Measurements from ENCODE around the gene DENND4A.
"Not testable (repeated sequence)": the region's sequence is repeated elsewhere in the genome, so short reads cannot be mapped to it uniquely, and the experiment has no call there.

DENND4A gene

GRCh38 chr15:65787260-65787659, 4.8 kb downstream of the DENND4A start:
- no peak for DNase-seq

GRCh38 chr15:65785151-65785550, 6.9 kb downstream of the DENND4A start:
- no peak for DNase-seq

- DNase-seq, result no peak
Measured at GRCh38 chr15:65783872-65784271, 8.2 kb downstream of the DENND4A start.

GRCh38 chr15:65782096-65782495, 10.0 kb downstream of the DENND4A start:
- DNase-seq, result no peak

- not testable (repeated sequence) for DNase-seq
Measured at GRCh38 chr15:65778701-65779100, 13.4 kb downstream of the DENND4A start.

GRCh38 chr15:65778269-65778668, 13.8 kb downstream of the DENND4A start:
- no peak for DNase-seq

GRCh38 chr15:65777843-65778242, 14.2 kb downstream of the DENND4A start:
- DNase-seq, result no peak

GRCh38 chr15:65777053-65777452, 15.0 kb downstream of the DENND4A start:
- no peak for DNase-seq

- no peak for DNase-seq
Measured at GRCh38 chr15:65773386-65774111, 18.5 kb downstream of the DENND4A start.

GRCh38 chr15:65772930-65773329, 19.2 kb downstream of the DENND4A start:
- DNase-seq, result no peak

- no peak for DNase-seq
Measured at GRCh38 chr15:65771870-65772269, 20.2 kb downstream of the DENND4A start.

- no peak for DNase-seq
Measured at GRCh38 chr15:65769482-65769881, 22.6 kb downstream of the DENND4A start.

- no peak for DNase-seq
Measured at GRCh38 chr15:65767895-65768294, 24.2 kb downstream of the DENND4A start.

GRCh38 chr15:65767264-65767595, 24.9 kb downstream of the DENND4A start:
- DNase-seq, result no peak

GRCh38 chr15:65766422-65767263, 25.4 kb downstream of the DENND4A start:
- peak in 2 of 3 experiments; percentile 3 to 37 for DNase-seq

GRCh38 chr15:65765106-65765505, 27.0 kb downstream of the DENND4A start:
- no peak for DNase-seq

GRCh38 chr15:65762914-65763787, 28.9 kb downstream of the DENND4A start:
- DNase-seq, result no peak

- DNase-seq, result no peak
Measured at GRCh38 chr15:65762399-65762798, 29.7 kb downstream of the DENND4A start.

GRCh38 chr15:65761210-65761926, 30.7 kb downstream of the DENND4A start:
- DNase-seq, result no peak

- no peak for DNase-seq
Measured at GRCh38 chr15:65759441-65759840, 32.7 kb downstream of the DENND4A start.

GRCh38 chr15:65758242-65758641, 33.9 kb downstream of the DENND4A start:
- no peak for DNase-seq

GRCh38 chr15:65757256-65757655, 34.8 kb downstream of the DENND4A start:
- DNase-seq, result no peak
